DMS 273 treated with DMSO at 0.1 percent for 48 hours (cell line): ENCODE data around the gene SCRN1.

Source experiments
- DNase-seq: peaks from one replicate; lab custom pipeline; 2025; lab: John Stamatoyannopoulos, UW

SCRN1 gene

GRCh38 chr7:29890251-29890650 is 99.3 kb downstream of the SCRN1 start:
- DNase-seq: no peak

- no peak for DNase-seq
These were observed 100.3 kb downstream of the SCRN1 start for GRCh38 chr7:29889288-29889687.

- DNase-seq: no peak
These were observed 101.6 kb downstream of the SCRN1 start for GRCh38 chr7:29888006-29888405.

GRCh38 chr7:29886827-29887226 is 102.8 kb downstream of the SCRN1 start:
- no peak for DNase-seq

- DNase-seq: no peak
These were observed 104.0 kb downstream of the SCRN1 start for GRCh38 chr7:29885626-29886025.

GRCh38 chr7:29884399-29885272 is 105.0 kb downstream of the SCRN1 start:
- DNase-seq: no peak

GRCh38 chr7:29883462-29884398 is 105.9 kb downstream of the SCRN1 start:
- DNase-seq: no peak

- no peak for DNase-seq
These were observed 107.1 kb downstream of the SCRN1 start for GRCh38 chr7:29882481-29882880.

GRCh38 chr7:29881724-29882123 is 107.9 kb downstream of the SCRN1 start:
- DNase-seq: no peak

GRCh38 chr7:29879609-29880008 is 110.0 kb downstream of the SCRN1 start:
- DNase-seq: no peak

GRCh38 chr7:29878081-29878688 is 111.4 kb downstream of the SCRN1 start:
- peak; percentile 55 for DNase-seq

- DNase-seq: no peak
These were observed 112.4 kb downstream of the SCRN1 start for GRCh38 chr7:29877196-29877595.

- DNase-seq: no peak
These were observed 113.9 kb downstream of the SCRN1 start for GRCh38 chr7:29875741-29876140.

- DNase-seq: no peak
These were observed 115.8 kb downstream of the SCRN1 start for GRCh38 chr7:29873644-29874294.

GRCh38 chr7:29871787-29872398 is 117.7 kb downstream of the SCRN1 start:
- no peak for DNase-seq
